ENCODE results near the gene RASAL2. TPM values are rescaled to one million over a fixed set of nuclear protein-coding genes. Genes with fewer than 3 reads are reported as not detected.

RASAL2 gene
- total and polyA plus RNA-seq, 2 of the 4 experiments (the other 2 are of a cell fraction) = 13.1 to 20.6 TPM

DNA sequence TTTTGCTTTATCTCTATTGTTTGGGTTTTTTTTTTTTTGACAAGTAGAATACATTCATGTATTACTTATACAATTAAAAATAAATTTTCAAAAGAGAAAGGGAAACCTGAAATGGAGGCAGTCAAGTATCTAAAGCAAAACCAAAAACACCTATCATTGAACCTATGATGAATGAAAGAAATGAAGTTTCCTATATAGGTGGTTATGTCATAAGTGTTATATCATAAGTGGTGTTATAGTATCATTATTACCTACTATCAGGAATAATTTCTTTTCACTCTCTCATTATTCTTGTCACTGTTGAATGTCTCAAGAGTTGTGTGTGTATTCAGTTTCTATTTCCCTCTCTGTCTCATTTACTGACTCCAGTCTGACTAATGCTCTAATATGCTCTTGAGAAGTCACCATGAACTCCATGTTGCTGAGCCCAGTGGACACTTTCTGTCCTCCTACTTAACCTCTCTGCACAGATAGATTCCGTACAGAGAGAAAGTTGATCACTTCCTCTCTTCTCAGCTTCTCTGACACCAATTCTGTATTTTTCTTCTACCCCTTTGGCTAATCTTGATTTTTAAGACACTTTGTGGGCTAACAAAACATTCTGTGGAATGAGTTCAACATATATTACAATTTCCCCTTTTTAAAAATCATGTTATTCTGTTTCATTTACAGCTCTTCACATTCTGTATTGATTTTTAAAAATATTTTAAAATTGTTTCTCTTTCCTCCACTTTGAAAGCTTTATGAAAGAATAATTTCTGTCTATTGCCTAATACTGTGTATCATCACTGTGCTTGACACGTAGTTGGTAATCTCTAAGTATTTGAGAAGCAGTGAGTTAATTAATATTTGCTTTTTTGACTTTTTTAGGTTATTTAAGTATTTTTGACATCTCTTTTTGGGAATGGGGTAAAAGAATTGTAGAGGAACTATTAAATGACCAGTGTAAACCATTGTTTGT is 50.1 kb downstream of the RASAL2 start:
- Histone ChIP-seq H2BK20ac (ENCODE audit: low read depth, low read length) (no peak overlapping the region), H2BK120ac (ENCODE audit: low read depth, low read length) (no peak overlapping the region), H3K4me1 (ENCODE audit: control insufficient read depth, insufficient read depth, low read length) (peaks cover 3% of the 10 kb centered on the region), H2AK5ac (ENCODE audit: low read depth, low read length) (no peak overlapping the region), H2BK5ac (ENCODE audit: low read depth, low read length, poor library complexity, severe bottlenecking) (no peak overlapping the region), H3K27me3 (ENCODE audit: control insufficient read depth, insufficient read depth, low read length) (no peaks in the 10 kb centered on the region), H3K9ac (ENCODE audit: low read depth, low read length) (no peak overlapping the region), H3K56ac (ENCODE audit: extremely low read depth, insufficient read depth, low read length) (no peak overlapping the region), H3K4me2 (ENCODE audit: low read depth, low read length) (peak overlapping the region; percentile 20; the same call in 1 of the 2 replicates), H4K8ac (ENCODE audit: low read depth in 2 of 2, low read length in 2 of 2) (0 out of 4 replicates have a peak overlapping the region, but pooled peaks of 1 of the 2 experiments have one; percentile 21), H2AFZ (replicated peaks; ENCODE audit: low read length, poor library complexity) (no peak overlapping the region), H3K4me3 (ENCODE audit: insufficient read depth, low read depth, low read length) (no peak overlapping the region), H4K20me1 (ENCODE audit: insufficient read depth, low read length) (no peaks in the 10 kb centered on the region; the same call in 1 of the 2 replicates), H3K14ac (replicated peaks; ENCODE audit: low read depth, low read length) (peak overlapping the region; percentile 74), H3K23ac (ENCODE audit: low read depth, low read length) (no peak overlapping the region), H2AK9ac (replicated peaks; ENCODE audit: low read depth, low read length, poor library complexity) (no peak overlapping the region), H2BK15ac (ENCODE audit: low read depth, low read length) (no peak overlapping the region), H4K91ac (ENCODE audit: insufficient read depth, low read depth, low read length) (no peak overlapping the region), H3K27ac (ENCODE audit: insufficient read depth, low read length) (no peak overlapping the region), H3K36me3 (ENCODE audit: control insufficient read depth, insufficient read depth, low read length) (no peaks in the 10 kb centered on the region), H3K9me3 (ENCODE audit: control insufficient read depth, insufficient read depth, low read length) (no peaks in the 10 kb centered on the region), H3K79me1 (ENCODE audit: low read depth in 1 of 2, low read length in 2 of 2) (peaks cover 20 to 39% of the 10 kb centered on the region in 2 experiments), H3K4ac (ENCODE audit: low read depth, low read length) (no peak overlapping the region), H3K18ac (ENCODE audit: low read depth, low read length) (no peak overlapping the region), H3K9me1 (ENCODE audit: insufficient read depth, low read length) (0 out of 2 replicates have a peak, but pooled peaks cover 3% of the 10 kb centered on the region), H4K5ac (ENCODE audit: low read depth, low read length) (no peak overlapping the region)
- CTCF ChIA-PET = no interaction called here
- TF ChIP-seq CEBPB (IDR thresholded peaks at IDR 0.05; ENCODE audit: low read depth, low read length) = peak; percentile 50; the same call in 1 of the 2 replicates
- TF ChIP-seq NFE2L2 (IDR thresholded peaks at IDR 0.05; ENCODE audit: low read depth, low read length) = no peak
- in situ Hi-C loops (cut with MboI; ENCODE audit: low sequenced_read_pairs) (no loop called here), intact Hi-C loops (cut with micrococcal nuclease) (no loop called here), dilution Hi-C loops (cut with HindIII; ENCODE audit: low sequenced_read_pairs, unreplicated experiment) (no loop called here)
- POLR2A ChIA-PET (ENCODE audit: unreplicated experiment) = no interaction called here
- no CpG with 5 or more reads among the region's 2 CpGs for WGBS, 2 experiments (ENCODE audit: extremely low coverage in 2 of 2, insufficient read length in 1 of 2)
- ATAC-seq (ENCODE audit: low read depth) = peak; percentile 62; the same call in 1 of the 2 replicates
- no TSS peak for BruUV-seq (replicated peaks)
- DNase-seq = peak; percentile 51
